Retinal pigment epithelial cell (primary cell): Measurements from ENCODE around the gene DEGS2.

ENCODE experiments used
- DNase-seq: peaks from one replicate; pipeline ENCODE4 v3.0.0-alpha.2; 2010; ENCODE audit warnings: low read depth
- H3K4me3 ChIP-seq: 2 replicates; pipeline ENCODE4 v1.5.1; 2011; ENCODE audit warnings: mild to moderate bottlenecking, low read length, control low read depth, moderate library complexity
- TF ChIP-seq, protein P1 (sequence below): conservative IDR thresholded peaks from 2 replicates; pipeline ENCODE4 v1.5.1; 2011; ENCODE audit warnings: low read depth, low read length, control low read depth, inconsistent platforms

The DEGS2 gene

DNA sequence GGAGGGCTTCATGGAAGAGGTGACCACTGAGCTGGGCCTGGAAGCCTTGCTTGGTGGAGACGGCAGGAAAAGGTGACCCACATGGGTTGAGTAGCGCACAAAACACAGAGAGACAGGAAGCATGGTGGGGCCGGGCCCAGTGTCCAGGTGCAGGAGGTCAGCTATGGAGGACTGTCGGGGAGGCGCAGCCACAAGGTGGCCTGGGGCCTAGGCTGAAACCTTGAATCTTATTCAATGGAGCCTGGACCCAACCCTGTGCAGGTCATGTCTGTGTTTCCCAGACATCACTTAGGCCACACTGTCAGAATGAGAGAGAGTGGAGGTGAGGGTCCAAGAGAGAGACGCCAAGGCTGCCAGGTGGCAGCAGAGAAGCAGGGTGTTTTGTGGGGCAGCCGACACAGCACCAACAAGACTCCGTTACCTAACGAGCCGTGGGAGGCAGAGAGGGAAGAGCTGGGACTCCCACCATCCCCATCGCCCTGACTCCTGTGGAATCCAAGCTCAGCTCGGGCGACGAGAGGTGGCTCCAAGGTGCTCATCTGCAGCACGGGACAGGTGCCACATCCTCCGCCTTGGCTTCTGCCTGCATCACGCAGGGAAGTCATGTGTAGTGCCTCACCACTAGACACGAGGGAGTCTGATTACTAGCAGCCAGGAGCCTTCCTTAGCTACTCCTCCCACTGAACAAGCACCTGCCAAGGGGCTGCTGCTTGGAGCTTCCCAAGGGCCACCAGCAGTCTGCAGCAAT lies 38.7 kb downstream of the DEGS2 start:
- no peak for DNase-seq
- H3K4me3 ChIP-seq, result no peak overlapping the region
- TF ChIP-seq, protein P1, sequence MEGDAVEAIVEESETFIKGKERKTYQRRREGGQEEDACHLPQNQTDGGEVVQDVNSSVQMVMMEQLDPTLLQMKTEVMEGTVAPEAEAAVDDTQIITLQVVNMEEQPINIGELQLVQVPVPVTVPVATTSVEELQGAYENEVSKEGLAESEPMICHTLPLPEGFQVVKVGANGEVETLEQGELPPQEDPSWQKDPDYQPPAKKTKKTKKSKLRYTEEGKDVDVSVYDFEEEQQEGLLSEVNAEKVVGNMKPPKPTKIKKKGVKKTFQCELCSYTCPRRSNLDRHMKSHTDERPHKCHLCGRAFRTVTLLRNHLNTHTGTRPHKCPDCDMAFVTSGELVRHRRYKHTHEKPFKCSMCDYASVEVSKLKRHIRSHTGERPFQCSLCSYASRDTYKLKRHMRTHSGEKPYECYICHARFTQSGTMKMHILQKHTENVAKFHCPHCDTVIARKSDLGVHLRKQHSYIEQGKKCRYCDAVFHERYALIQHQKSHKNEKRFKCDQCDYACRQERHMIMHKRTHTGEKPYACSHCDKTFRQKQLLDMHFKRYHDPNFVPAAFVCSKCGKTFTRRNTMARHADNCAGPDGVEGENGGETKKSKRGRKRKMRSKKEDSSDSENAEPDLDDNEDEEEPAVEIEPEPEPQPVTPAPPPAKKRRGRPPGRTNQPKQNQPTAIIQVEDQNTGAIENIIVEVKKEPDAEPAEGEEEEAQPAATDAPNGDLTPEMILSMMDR, result no peak

DNA sequence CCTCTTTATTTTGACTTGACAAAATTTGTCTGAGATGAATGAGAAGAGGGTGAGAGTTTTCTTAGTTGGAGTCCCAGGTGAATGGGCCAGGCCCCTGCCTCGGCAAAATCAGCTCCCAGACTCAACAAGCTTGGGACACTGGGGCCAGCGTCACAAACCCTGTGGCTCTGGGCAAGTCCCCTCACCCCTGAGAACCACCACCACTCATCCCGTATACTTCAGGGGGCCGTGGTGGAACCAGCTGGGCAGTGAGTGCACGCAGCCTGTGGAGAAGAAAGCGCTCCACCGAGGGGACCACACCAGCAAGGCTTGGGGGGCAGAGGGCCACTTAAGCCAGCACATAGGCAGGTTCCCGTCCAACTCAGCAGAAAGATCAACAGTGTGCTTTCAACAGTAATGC lies 40.2 kb downstream of the DEGS2 start:
- no peak overlapping the region for H3K4me3 ChIP-seq
- DNase-seq, result no peak
- TF ChIP-seq, protein P1, result no peak

DNA sequence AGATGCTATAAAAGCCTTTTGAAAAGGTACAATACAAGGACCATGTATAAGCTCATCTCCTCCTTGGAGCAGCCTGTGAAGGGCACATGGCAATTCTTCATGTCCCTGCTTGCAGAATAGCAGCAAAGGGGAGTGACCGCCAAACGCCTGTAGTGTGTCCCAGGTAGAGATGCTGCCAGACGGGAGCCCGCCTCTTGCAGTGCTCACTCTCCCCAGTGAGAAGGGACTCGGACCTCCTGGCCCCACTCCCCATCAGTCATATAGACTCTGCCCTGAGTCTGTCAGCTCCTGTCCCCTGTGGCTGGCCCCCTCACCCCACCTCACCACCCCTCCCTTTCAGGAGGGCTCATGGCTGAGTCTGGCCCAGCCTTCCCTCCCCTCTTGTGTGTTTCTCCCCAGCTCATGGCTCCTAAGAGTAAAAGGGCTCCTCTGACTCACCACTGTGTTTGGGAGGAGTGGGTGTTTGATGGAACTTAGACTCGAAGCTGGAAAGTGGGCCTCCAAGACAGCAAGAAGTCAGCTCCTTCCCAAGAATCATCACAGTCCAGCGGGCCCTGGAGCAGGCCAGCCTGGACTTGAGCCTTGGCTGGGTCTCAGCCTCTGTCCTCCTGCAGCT lies 40.9 kb downstream of the DEGS2 start:
- H3K4me3 ChIP-seq, result no peak overlapping the region
- TF ChIP-seq, protein P1, result no peak
- no peak for DNase-seq

- no peak for DNase-seq
- TF ChIP-seq, protein P1, result no peak
- H3K4me3 ChIP-seq, result no peak overlapping the region
Measured at GRCh38 chr14:100117633-100118395, 41.6 kb downstream of the DEGS2 start.

DNA sequence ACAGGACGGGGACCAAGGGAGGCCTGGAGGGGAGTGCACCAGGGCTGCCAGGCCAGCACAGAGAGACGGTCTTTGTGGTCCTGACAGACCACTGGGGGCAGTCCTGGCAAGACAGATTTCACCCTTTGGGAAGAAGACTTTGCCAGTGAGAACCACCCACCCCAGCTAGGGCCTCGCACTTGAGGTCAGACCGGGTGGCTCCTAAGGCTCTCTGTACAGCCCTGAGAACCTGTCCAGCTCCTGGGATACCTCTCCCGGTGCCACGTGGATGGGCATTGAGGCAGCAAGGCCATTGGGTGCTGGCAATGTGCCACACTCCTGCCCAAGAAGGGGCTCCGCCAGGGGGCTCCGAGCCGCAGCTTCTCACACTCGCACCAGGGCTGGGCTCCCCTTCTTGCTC lies 42.4 kb downstream of the DEGS2 start:
- H3K4me3 ChIP-seq, result no peak overlapping the region
- DNase-seq, result no peak
- TF ChIP-seq, protein P1, result no peak

DNA sequence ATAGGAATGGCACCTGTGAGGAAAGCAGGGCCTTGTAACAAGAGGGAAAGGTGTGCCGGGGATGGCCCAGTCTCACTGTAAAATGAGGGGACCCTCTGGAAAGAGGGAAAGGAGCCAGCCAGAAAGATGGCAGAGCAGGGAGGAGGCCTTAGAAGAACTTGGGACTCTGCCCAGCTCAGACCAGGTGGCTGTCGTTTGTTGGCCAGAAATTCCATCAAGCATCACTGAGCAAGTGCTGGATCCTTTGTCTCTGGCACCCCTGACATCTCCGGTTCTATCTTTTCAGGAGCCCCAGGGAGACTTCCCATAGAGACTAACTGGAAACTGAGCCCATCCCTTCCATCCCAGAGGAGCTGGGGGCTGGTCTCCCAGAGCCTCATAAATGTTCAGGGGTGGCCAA lies 43.3 kb downstream of the DEGS2 start:
- TF ChIP-seq, protein P1, result no peak
- DNase-seq, result no peak
- no peak overlapping the region for H3K4me3 ChIP-seq

DNA sequence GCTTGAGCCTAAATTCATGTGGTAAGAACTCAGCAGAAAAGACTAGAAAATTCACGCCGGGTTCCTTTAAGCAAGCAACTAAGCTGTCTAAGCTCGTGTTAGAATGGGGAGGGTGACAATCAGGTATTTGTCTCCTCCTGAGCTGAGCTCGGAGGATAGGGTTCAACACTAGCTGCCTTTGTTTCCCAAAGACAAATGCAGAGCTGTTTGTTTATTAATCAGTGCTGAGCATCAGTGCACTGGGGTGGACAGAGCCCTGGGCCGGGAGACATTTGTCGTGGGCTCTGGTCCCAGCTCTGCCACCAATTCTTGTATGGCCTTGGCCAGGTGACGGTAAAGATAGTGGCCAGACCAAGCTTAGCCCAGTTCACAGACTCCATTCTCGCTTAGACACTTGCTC lies 43.7 kb downstream of the DEGS2 start:
- DNase-seq, result no peak
- no peak overlapping the region for H3K4me3 ChIP-seq
- TF ChIP-seq, protein P1, result no peak
